GM12873 (cell line): ENCODE measurements around the gene DNAJC4.

Source experiments
- TF ChIP-seq, protein P1 (sequence below): IDR thresholded peaks from 2 replicates; pipeline ENCODE4 v1.5.1; 2012; ENCODE audit warnings: low read depth, mild to moderate bottlenecking, moderate library complexity, low read length, control low read depth; ENCODE audit not compliant: insufficient read depth; ENCODE audit errors: missing control alignments

DNAJC4 gene

DNA sequence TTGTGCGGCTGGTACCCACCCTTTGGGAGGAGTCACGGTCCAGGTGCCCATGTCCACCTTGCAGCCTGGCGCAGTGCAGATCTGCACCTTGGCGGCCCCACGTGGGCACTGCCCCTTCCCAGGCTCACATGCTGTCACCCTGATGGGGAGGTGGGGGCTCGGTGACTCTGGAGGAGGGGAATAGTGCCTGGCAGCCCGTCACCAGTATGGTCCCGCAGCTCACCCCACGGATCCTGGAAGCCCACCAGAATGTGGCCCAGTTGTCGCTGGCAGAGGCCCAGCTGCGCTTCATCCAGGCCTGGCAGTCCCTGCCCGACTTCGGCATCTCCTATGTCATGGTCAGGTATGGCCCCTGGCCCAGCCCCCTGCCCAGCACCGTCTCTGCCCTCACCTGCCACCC, 9.6 kb upstream of the DNAJC4 start:
- TF ChIP-seq, protein P1, sequence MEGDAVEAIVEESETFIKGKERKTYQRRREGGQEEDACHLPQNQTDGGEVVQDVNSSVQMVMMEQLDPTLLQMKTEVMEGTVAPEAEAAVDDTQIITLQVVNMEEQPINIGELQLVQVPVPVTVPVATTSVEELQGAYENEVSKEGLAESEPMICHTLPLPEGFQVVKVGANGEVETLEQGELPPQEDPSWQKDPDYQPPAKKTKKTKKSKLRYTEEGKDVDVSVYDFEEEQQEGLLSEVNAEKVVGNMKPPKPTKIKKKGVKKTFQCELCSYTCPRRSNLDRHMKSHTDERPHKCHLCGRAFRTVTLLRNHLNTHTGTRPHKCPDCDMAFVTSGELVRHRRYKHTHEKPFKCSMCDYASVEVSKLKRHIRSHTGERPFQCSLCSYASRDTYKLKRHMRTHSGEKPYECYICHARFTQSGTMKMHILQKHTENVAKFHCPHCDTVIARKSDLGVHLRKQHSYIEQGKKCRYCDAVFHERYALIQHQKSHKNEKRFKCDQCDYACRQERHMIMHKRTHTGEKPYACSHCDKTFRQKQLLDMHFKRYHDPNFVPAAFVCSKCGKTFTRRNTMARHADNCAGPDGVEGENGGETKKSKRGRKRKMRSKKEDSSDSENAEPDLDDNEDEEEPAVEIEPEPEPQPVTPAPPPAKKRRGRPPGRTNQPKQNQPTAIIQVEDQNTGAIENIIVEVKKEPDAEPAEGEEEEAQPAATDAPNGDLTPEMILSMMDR: no peak

DNA sequence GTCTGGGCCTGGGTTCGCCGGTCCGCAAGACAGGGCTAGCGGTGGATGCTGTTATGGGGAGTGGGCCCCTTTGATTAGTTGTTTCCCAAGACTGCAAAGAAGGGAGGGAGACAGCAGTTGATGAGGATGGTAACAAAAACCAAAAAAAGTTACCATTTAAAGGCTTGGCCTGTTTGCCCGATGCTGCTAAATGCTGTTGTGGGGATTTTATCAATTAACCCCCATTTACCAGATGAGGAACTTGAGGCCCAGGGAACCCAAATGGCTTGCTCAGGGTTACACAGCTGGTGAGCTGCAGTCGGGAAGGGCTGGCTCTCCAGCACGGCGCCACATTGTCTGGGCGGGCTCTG, 7.7 kb upstream of the DNAJC4 start:
- TF ChIP-seq, protein P1: no peak

DNA sequence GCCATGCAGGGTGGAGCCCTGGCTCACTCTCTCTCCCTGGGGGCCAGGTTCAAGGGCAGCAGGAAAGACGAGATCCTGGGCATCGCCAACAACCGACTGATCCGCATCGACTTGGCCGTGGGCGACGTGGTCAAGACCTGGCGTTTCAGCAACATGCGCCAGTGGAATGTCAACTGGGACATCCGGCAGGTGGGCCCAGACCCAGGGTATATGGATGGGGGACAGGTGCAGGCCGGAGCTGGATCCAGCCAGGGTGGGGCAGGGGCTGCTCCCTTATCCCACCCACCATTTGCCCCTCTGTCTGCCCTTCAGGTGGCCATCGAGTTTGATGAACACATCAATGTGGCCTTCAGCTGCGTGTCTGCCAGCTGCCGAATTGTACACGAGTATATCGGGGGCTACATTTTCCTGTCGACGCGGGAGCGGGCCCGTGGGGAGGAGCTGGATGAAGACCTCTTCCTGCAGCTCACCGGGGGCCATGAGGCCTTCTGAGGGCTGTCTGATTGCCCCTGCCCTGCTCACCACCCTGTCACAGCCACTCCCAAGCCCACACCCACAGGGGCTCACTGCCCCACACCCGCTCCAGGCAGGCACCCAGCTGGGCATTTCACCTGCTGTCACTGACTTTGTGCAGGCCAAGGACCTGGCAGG, 7.2 kb upstream of the DNAJC4 start:
- TF ChIP-seq, protein P1: no peak

DNA sequence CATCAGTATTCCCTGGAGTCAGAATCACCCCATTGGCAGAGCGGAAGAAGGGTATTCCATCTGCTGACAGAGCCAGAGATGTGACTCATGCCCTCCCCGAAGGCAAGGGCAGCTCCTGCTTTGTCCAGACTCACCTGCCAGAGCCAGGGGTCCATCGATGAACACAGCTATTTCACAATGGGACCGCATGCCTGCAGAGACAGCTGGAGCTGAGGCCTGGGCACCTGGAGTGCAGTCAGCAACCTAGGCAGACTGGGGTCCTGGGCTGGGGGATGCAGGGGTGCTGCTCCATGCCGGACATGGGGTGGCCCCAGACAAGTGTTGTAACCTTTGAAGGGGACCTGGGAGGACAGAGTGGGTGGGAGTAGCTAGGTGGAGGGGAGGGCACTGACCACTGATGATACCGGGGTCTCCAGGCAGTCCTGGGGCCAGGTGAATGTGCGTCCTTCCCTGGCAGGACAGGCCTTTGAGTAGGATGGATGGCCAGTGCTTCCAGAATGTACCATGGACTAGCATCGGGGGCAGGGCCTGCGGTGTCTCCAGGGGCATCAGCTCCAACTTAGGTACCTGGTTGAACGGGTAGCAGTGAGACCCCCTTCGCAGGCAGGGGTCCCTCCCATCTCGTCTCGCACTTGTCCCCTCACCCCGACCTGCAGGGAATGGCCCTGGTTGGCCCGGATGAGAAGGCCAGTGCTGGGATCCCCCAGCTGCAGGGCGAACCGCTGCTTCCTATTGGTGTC, 6.0 kb upstream of the DNAJC4 start:
- TF ChIP-seq, protein P1: no peak

DNA sequence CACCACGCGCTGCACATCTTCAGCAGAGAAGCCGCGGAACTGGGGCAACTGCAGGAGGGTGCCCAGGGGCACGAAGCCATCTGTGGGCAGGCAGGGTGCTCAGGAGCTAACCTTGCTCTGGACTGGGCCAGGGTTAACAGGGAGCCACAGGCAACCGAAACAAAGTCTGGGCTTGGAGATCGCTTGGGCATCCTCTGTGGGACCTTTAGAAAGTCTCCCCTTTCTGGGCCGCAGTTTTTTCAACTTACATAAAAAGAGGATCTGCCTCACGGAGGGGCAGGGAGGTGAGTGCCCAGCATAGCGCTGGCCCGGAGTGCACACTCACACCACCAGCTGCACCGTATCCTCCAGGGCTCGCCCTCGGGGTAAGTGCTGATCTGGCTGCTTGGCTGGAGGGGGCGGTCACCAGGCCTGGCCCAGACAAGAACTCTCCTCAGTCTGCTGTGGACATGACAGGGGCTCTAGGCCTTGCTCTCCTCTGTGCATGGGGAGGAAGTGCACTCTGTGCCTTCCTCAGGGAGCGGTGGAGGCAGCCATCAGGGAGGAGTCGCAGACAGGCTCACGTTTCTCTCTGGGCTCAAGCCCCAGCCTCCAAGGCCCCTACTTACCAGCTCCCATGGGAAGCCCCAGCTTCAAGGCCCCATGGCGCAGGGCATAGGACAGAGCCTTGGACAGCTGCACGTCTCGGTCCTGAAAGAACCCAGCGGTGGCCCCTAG, 5.3 kb upstream of the DNAJC4 start:
- TF ChIP-seq, protein P1: no peak

DNA sequence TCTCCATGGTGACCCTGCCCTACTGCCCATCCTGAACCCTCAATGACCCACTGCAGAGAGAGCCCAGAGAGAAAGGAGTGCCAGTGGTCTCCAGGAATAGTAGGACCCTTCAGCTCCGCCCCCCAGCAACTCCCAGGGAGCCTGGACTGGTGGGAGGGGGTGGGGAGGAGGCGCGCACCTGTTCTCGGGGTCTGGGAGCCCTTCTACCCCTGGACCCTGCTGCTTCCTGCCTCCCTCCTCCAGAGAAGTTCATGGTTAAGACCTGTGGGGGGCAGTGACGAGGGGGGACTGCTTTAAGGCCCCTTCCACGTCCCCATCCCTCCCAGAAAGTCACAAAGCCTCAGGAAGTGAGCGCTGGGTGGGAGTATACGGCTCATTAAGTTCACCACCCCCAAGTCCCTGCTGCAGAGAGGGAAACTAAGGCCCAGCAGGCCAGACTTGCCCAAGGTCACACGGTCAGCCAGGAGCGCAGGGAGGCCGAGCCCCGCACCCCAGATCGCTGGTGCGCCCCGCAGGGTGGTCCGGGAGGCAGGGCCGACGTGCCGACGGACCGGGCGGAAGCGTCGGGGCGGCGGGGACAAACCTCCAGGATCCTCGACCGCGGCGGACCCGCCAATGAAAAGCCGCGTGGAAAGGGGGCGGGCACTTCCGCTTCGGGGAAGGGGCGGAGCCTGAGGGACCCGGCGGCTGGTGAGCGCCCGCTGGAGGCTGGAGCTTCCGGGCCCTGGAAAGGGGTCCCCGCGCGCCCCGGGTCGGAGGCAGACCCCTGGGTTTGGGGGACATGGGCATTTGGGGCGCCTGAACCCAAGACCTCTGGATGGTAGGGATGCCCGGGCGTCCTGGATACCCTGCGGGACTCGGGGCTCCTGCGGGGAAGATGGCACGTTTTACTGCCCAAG, 4.5 kb upstream of the DNAJC4 start, which contains the start of the genes NUDT22 and TRPT1:
TSS of gene NUDT22 (plus strand) at position 667 of the 899 bp plus-strand sequence. CDS start 379 bp downstream, outside the sequence.
TSS of gene TRPT1 (minus strand) at position 579 of the 899 bp plus-strand sequence. CDS start at position 253, 326 bp downstream.
- TF ChIP-seq, protein P1: peak; percentile 51
